Osteocyte (in vitro differentiated cells): ENCODE results near the gene TTC7B. TPM values are rescaled to one million over a fixed set of nuclear protein-coding genes. Genes with fewer than 3 reads are reported as not detected.

ENCODE experiments used
- DNase-seq: peaks from one replicate; pipeline ENCODE4 v3.0.0; 2021; ENCODE audit warnings: mixed read lengths; ENCODE audit not compliant: unreplicated experiment; ENCODE audit errors: extremely low spot score
- H3K27ac Mint-ChIP-seq: one replicate; pipeline ENCODE4 v1.8.0; 2021; ENCODE audit warnings: mild to moderate bottlenecking, mixed read lengths; ENCODE audit not compliant: unreplicated experiment
- H3K27me3 Mint-ChIP-seq: one replicate; pipeline ENCODE4 v1.8.0; 2021; ENCODE audit warnings: mixed read lengths; ENCODE audit not compliant: unreplicated experiment
- H3K36me3 Mint-ChIP-seq: one replicate; pipeline ENCODE4 v1.8.0; 2021; ENCODE audit warnings: mixed read lengths; ENCODE audit not compliant: unreplicated experiment
- H3K4me1 Mint-ChIP-seq: one replicate; pipeline ENCODE4 v1.8.0; 2021; ENCODE audit warnings: mixed read lengths; ENCODE audit not compliant: unreplicated experiment
- H3K4me3 Mint-ChIP-seq: one replicate; pipeline ENCODE4 v1.8.0; 2021; ENCODE audit warnings: mild to moderate bottlenecking, moderate library complexity, mixed read lengths; ENCODE audit not compliant: unreplicated experiment
- H3K9me3 Mint-ChIP-seq: one replicate; pipeline ENCODE4 v1.8.0; 2021; ENCODE audit warnings: mixed read lengths; ENCODE audit not compliant: unreplicated experiment
- total RNA-seq: library from RNA; stranded (reverse); gene quantifications from 2 replicates; pipeline ENCODE4 v1.2.1, GENCODE V29; 2021
- TF ChIP-seq, protein P1 (sequence below): fragments of 200-600 bp; sonication (generic); IDR thresholded peaks from 2 replicates; pipeline ENCODE4 v1.5.0; 2021; ENCODE audit warnings: antibody characterized with exemption, mild to moderate bottlenecking, moderate library complexity

The TTC7B gene
- total RNA-seq, 1 donor from 2014 or later: 43.2 TPM

- no peaks in the 10 kb centered on the region for H3K27me3 Mint-ChIP-seq
- peaks cover 22% of the 10 kb centered on the region for H3K36me3 Mint-ChIP-seq
- no peak overlapping the region for H3K4me3 Mint-ChIP-seq
- TF ChIP-seq, protein P1, sequence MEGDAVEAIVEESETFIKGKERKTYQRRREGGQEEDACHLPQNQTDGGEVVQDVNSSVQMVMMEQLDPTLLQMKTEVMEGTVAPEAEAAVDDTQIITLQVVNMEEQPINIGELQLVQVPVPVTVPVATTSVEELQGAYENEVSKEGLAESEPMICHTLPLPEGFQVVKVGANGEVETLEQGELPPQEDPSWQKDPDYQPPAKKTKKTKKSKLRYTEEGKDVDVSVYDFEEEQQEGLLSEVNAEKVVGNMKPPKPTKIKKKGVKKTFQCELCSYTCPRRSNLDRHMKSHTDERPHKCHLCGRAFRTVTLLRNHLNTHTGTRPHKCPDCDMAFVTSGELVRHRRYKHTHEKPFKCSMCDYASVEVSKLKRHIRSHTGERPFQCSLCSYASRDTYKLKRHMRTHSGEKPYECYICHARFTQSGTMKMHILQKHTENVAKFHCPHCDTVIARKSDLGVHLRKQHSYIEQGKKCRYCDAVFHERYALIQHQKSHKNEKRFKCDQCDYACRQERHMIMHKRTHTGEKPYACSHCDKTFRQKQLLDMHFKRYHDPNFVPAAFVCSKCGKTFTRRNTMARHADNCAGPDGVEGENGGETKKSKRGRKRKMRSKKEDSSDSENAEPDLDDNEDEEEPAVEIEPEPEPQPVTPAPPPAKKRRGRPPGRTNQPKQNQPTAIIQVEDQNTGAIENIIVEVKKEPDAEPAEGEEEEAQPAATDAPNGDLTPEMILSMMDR: no peak
- no peak for DNase-seq
- no peak overlapping the region for H3K27ac Mint-ChIP-seq
- H3K4me1 Mint-ChIP-seq: peaks cover 22% of the 10 kb centered on the region
- no peaks in the 10 kb centered on the region for H3K9me3 Mint-ChIP-seq
Observed at GRCh38 chr14:90676356-90676755, 139.9 kb downstream of the TTC7B start.

- no peak overlapping the region for H3K4me3 Mint-ChIP-seq
- H3K27me3 Mint-ChIP-seq: no peaks in the 10 kb centered on the region
- H3K36me3 Mint-ChIP-seq: peaks cover 22% of the 10 kb centered on the region
- H3K9me3 Mint-ChIP-seq: no peaks in the 10 kb centered on the region
- TF ChIP-seq, protein P1: no peak
- peaks cover 22% of the 10 kb centered on the region for H3K4me1 Mint-ChIP-seq
- DNase-seq: no peak
- H3K27ac Mint-ChIP-seq: no peak overlapping the region
Observed at GRCh38 chr14:90675399-90675798, 140.8 kb downstream of the TTC7B start.

- no peaks in the 10 kb centered on the region for H3K9me3 Mint-ChIP-seq
- DNase-seq: no peak
- peaks cover 22% of the 10 kb centered on the region for H3K4me1 Mint-ChIP-seq
- TF ChIP-seq, protein P1: no peak
- H3K27ac Mint-ChIP-seq: no peak overlapping the region
- H3K27me3 Mint-ChIP-seq: no peaks in the 10 kb centered on the region
- no peak overlapping the region for H3K4me3 Mint-ChIP-seq
- H3K36me3 Mint-ChIP-seq: peaks cover 28% of the 10 kb centered on the region
Observed at GRCh38 chr14:90674716-90675115, 141.5 kb downstream of the TTC7B start.

- Mint-ChIP-seq H3K27me3 (no peaks in the 10 kb centered on the region), H3K4me1 (peaks cover 22% of the 10 kb centered on the region), H3K36me3 (peaks cover 27% of the 10 kb centered on the region), H3K4me3 (no peak overlapping the region), H3K27ac (no peak overlapping the region), H3K9me3 (no peaks in the 10 kb centered on the region)
- TF ChIP-seq, protein P1: no peak
- no peak for DNase-seq
Observed at GRCh38 chr14:90674043-90674670, 142.1 kb downstream of the TTC7B start.

DNA sequence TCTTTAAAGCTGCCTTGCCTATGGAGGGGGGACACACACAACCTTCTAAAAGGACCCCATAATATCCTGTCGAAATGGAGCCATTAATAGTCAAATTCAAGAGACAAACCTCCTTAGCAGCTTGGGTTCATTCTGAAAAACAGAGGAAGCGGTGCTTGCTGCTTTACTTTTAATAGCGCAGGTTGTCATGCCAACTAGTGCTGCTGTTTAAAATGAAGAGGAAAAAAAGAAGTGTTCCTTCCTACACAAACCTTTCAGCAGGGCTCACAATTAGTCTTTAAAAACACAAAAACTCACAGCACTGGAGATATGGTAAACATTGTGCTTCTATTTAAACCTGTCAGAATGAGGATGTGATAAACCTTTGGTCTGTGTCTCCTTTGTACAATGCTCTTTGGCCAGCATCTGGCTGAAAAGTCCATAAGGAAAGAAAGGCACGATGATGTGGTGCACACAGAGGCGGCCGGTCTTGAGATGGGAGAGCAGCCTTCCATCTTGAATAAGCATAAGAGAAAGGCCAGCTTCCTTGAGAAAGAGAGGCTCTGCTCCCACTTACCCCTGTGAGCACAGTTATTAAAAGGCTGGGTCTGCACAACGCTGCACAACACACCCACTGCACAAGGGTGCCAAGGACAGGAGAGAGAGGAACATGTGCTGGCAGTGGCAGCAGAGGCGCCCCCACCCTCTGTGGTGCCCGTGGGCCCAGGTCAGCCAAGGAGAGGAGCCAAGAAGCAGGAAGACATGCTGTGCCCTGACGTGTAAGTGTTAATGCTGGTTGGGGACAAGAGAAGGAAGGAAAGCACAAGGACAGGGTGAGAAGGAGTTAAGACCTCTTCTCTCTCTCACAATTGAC lies 144.6 kb downstream of the TTC7B start:
- no peak overlapping the region for H3K27ac Mint-ChIP-seq
- no peaks in the 10 kb centered on the region for H3K27me3 Mint-ChIP-seq
- H3K4me3 Mint-ChIP-seq: no peak overlapping the region
- no peaks in the 10 kb centered on the region for H3K9me3 Mint-ChIP-seq
- H3K4me1 Mint-ChIP-seq: peaks cover 7% of the 10 kb centered on the region
- TF ChIP-seq, protein P1: no peak
- DNase-seq: no peak
- peaks cover 31% of the 10 kb centered on the region for H3K36me3 Mint-ChIP-seq
